HEK293 (cell line): ENCODE results near the gene OSCAR.

Experiments
- GFI1B ChIP-seq: fragments of 450-650 bp; formaldehyde crosslinking; IDR thresholded peaks from 2 replicates; pipeline ENCODE4 v1.5.1; 2016; ENCODE audit warnings: missing biosample characterization, missing genetic modification characterization
- GLIS2 ChIP-seq: fragments of 450-650 bp; formaldehyde crosslinking; IDR thresholded peaks from 2 replicates; pipeline ENCODE4 v1.5.1; 2016; ENCODE audit warnings: missing biosample characterization, missing genetic modification characterization
- KLF8 ChIP-seq: fragments of 450-650 bp; formaldehyde crosslinking; IDR thresholded peaks from 2 replicates; pipeline ENCODE4 v1.5.1; 2016; ENCODE audit warnings: missing biosample characterization, missing genetic modification characterization
- OSR2 ChIP-seq: fragments of 450-650 bp; formaldehyde crosslinking; IDR thresholded peaks from 2 replicates; pipeline ENCODE4 v1.5.1; 2016; ENCODE audit warnings: missing biosample characterization, missing genetic modification characterization
- PBX3 ChIP-seq: sonication (generic); formaldehyde crosslinking; IDR thresholded peaks from 2 replicates; pipeline ENCODE4 v1.8.1; 2022; ENCODE audit warnings: mild to moderate bottlenecking, moderate library complexity, missing genetic modification reagents
- RBAK ChIP-seq: fragments of 450-650 bp; formaldehyde crosslinking; IDR thresholded peaks from 2 replicates; pipeline ENCODE4 v1.5.1; 2016; ENCODE audit warnings: missing biosample characterization, missing genetic modification characterization
- YY1 ChIP-seq: fragments of 450-650 bp; formaldehyde crosslinking; IDR thresholded peaks from 2 replicates; pipeline ENCODE4 v1.5.1; 2018; ENCODE audit warnings: missing biosample characterization, missing genetic modification characterization
- ZBTB10 ChIP-seq: fragments of 450-650 bp; formaldehyde crosslinking; IDR thresholded peaks from 2 replicates; pipeline ENCODE4 v1.5.1; 2016; ENCODE audit warnings: missing biosample characterization, missing genetic modification characterization
- ZBTB11 ChIP-seq: fragments of 450-650 bp; formaldehyde crosslinking; conservative IDR thresholded peaks from 2 replicates; pipeline ENCODE4 v1.5.1; 2016; ENCODE audit warnings: low read depth, missing biosample characterization, missing genetic modification characterization
- ZBTB20 ChIP-seq: fragments of 450-650 bp; formaldehyde crosslinking; IDR thresholded peaks from 2 replicates; pipeline ENCODE4 v1.5.1; 2016; ENCODE audit warnings: missing biosample characterization, missing genetic modification characterization
- ZNF146 ChIP-seq: fragments of 450-650 bp; formaldehyde crosslinking; IDR thresholded peaks from 2 replicates; pipeline ENCODE4 v1.5.1; 2016; ENCODE audit warnings: missing biosample characterization, missing genetic modification characterization
- ZNF19 ChIP-seq: fragments of 450-650 bp; formaldehyde crosslinking; IDR thresholded peaks from 2 replicates; pipeline ENCODE4; 2016; ENCODE audit warnings: missing biosample characterization, missing genetic modification characterization, low read depth
- ZNF2 ChIP-seq: fragments of 450-650 bp; formaldehyde crosslinking; IDR thresholded peaks from 2 replicates; pipeline ENCODE4 v1.5.1; 2016; ENCODE audit warnings: missing biosample characterization, missing genetic modification characterization
- ZNF223 ChIP-seq: fragments of 450-650 bp; formaldehyde crosslinking; IDR thresholded peaks from 2 replicates; pipeline ENCODE4 v1.5.1; 2016; ENCODE audit warnings: missing biosample characterization, missing genetic modification characterization
- ZNF311 ChIP-seq: fragments of 450-650 bp; formaldehyde crosslinking; IDR thresholded peaks from 2 replicates; pipeline ENCODE4 v1.5.1; 2017; ENCODE audit warnings: missing biosample characterization, missing genetic modification characterization, borderline replicate concordance
- ZNF362 ChIP-seq: fragments of 450-650 bp; formaldehyde crosslinking; IDR thresholded peaks from 2 replicates; pipeline ENCODE4 v1.5.1; 2016; ENCODE audit warnings: missing biosample characterization, missing genetic modification characterization
- ZNF600 ChIP-seq: fragments of 450-650 bp; formaldehyde crosslinking; IDR thresholded peaks from 2 replicates; pipeline ENCODE4 v1.5.1; 2016; ENCODE audit warnings: missing biosample characterization, missing genetic modification characterization
- ZSCAN4 ChIP-seq: fragments of 450-650 bp; formaldehyde crosslinking; IDR thresholded peaks from 2 replicates; pipeline ENCODE4 v1.5.1; 2017; ENCODE audit warnings: missing biosample characterization, missing genetic modification characterization
- TF ChIP-seq, protein P1 (sequence below): fragments of 450-650 bp; formaldehyde crosslinking; IDR thresholded peaks from 2 replicates; pipeline ENCODE4 v1.5.1; 2016; ENCODE audit warnings: missing biosample characterization, missing genetic modification characterization
- TF ChIP-seq, protein P2 (sequence below): fragments of 450-650 bp; formaldehyde crosslinking; IDR thresholded peaks from 2 replicates; pipeline ENCODE4 v1.5.1; 2017; ENCODE audit warnings: missing biosample characterization, missing genetic modification characterization
- TF ChIP-seq, protein P3 (sequence below): fragments of 450-650 bp; formaldehyde crosslinking; IDR thresholded peaks from 2 replicates; pipeline ENCODE4 v1.5.1; 2016; ENCODE audit warnings: missing biosample characterization, missing genetic modification characterization
- TF ChIP-seq, protein P4 (sequence below): fragments of 450-650 bp; formaldehyde crosslinking; IDR thresholded peaks from 2 replicates; pipeline ENCODE4 v1.5.1; 2016; ENCODE audit warnings: missing biosample characterization, missing genetic modification characterization

OSCAR gene

DNA sequence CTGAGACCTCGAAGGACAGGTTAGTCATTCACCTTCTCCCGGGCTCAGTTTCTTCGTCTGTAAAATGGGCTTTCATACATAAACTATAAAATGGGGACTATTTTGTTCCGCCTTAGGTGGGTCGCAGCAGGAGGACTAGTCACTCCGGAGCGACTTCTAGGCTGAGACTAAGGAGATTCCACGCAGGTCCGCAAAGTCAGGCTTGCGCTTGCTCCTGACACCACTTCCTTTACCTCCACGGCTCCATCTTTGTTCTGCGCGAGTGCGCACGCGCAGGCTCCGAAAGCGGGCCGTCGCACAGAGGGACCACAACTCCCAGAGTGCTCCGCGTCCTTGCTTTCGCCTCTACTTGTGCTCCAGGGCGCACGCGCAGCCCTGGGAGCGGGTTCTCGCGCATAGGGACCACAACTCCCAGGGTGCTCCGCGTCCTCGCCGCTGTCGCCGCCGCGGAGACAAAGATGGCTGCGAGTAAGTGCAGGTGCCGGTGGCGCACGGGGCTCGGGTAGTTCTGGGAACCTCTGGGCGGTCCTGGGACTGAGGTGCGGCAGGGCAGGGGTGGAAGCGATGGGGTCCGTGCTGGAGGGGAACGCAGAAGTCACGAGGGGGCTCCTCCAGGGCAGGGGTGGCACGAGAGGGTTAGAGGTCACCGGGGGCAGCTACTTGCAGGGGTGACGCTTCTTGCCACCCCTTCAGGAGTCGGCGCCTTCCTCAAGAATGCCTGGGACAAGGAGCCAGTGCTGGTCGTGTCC lies 2.0 kb upstream of the OSCAR start, which contains the start of gene NDUFA3 (continued):
- TF ChIP-seq, protein P1, sequence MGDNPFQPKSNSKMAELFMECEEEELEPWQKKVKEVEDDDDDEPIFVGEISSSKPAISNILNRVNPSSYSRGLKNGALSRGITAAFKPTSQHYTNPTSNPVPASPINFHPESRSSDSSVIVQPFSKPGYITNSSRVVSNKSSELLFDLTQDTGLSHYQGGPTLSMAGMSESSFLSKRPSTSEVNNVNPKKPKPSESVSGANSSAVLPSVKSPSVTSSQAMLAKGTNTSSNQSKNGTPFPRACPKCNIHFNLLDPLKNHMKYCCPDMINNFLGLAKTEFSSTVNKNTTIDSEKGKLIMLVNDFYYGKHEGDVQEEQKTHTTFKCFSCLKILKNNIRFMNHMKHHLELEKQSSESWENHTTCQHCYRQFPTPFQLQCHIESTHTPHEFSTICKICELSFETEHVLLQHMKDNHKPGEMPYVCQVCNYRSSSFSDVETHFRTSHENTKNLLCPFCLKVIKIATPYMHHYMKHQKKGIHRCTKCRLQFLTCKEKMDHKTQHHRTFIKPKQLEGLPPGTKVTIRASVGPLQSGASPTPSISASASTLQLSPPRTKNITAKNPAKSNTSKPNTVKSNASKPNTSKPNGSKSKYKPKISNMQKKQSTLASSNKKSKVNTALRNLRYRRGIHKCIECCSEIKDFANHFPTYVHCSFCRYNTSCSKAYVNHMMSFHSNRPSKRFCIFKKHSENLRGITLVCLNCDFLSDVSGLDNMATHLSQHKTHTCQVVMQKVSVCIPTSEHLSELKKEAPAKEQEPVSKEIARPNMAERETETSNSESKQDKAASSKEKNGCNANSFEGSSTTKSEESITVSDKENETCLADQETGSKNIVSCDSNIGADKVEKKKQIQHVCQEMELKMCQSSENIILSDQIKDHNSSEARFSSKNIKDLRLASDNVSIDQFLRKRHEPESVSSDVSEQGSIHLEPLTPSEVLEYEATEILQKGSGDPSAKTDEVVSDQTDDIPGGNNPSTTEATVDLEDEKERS (tag by site-specific recombination), result peak; percentile 9; the same call in 1 of the 2 replicates
- TF ChIP-seq YY1 (tag by site-specific recombination) (peak; percentile 79; the same call in 1 of the 2 replicates), ZSCAN4 (no peak), ZBTB11 (tag by site-specific recombination) (peak; percentile 48; the same call in 1 of the 2 replicates), RBAK (no peak), ZNF223 (tag by site-specific recombination) (peak; percentile 49; the same call in 1 of the 2 replicates), ZNF146 (tag by site-specific recombination) (0 out of 2 replicates have a peak, but pooled peaks have one; percentile 15), KLF8 (tag by site-specific recombination) (no peak; the same call in 1 of the 2 replicates), GFI1B (tag by site-specific recombination) (no peak), OSR2 (tag by site-specific recombination) (no peak), ZBTB20 (tag by site-specific recombination) (peak; percentile 56; the same call in 1 of the 2 replicates), ZBTB10 (tag by site-specific recombination) (peak; percentile 94; the same call in 1 of the 2 replicates), ZNF2 (peak; percentile 32; the same call in 1 of the 2 replicates), ZNF600 (tag by site-specific recombination) (no peak), ZNF19 (tag by site-specific recombination) (no peak), GLIS2 (tag by site-specific recombination) (peak; percentile 39; the same call in 1 of the 2 replicates), PBX3 (peak; percentile 87), ZNF311 (tag by site-specific recombination) (no peak), ZNF362 (tag by site-specific recombination) (no peak)
- TF ChIP-seq, protein P2, sequence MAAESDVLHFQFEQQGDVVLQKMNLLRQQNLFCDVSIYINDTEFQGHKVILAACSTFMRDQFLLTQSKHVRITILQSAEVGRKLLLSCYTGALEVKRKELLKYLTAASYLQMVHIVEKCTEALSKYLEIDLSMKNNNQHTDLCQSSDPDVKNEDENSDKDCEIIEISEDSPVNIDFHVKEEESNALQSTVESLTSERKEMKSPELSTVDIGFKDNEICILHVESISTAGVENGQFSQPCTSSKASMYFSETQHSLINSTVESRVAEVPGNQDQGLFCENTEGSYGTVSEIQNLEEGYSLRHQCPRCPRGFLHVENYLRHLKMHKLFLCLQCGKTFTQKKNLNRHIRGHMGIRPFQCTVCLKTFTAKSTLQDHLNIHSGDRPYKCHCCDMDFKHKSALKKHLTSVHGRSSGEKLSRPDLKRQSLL (tag by site-specific recombination), result peak; percentile 48; the same call in 1 of the 2 replicates
- TF ChIP-seq, protein P3, sequence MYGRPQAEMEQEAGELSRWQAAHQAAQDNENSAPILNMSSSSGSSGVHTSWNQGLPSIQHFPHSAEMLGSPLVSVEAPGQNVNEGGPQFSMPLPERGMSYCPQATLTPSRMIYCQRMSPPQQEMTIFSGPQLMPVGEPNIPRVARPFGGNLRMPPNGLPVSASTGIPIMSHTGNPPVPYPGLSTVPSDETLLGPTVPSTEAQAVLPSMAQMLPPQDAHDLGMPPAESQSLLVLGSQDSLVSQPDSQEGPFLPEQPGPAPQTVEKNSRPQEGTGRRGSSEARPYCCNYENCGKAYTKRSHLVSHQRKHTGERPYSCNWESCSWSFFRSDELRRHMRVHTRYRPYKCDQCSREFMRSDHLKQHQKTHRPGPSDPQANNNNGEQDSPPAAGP, result 0 out of 2 replicates have a peak, but pooled peaks have one; percentile 26
- TF ChIP-seq, protein P4, sequence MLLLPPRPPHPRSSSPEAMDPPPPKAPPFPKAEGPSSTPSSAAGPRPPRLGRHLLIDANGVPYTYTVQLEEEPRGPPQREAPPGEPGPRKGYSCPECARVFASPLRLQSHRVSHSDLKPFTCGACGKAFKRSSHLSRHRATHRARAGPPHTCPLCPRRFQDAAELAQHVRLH (tag by site-specific recombination), result peak; percentile 91
